GM18505 (cell line): Measurements from ENCODE around the gene UBAC2.

ENCODE experiments used
- ATAC-seq: cut with Tn5 transposase; IDR thresholded peaks from one replicate; pipeline ENCODE4 v1.9.1; 2021; ENCODE audit not compliant: unreplicated experiment
- POLR2A ChIP-seq: IDR thresholded peaks from 4 replicates; pipeline ENCODE4 v1.6.1; 2011; ENCODE audit warnings: borderline replicate concordance; ENCODE audit not compliant: insufficient read depth, insufficient read length; ENCODE audit errors: extremely low read depth

UBAC2 gene

GRCh38 chr13:99214232-99214631 lies 13.6 kb downstream of the UBAC2 start:
- ATAC-seq: peak; percentile 84

DNA sequence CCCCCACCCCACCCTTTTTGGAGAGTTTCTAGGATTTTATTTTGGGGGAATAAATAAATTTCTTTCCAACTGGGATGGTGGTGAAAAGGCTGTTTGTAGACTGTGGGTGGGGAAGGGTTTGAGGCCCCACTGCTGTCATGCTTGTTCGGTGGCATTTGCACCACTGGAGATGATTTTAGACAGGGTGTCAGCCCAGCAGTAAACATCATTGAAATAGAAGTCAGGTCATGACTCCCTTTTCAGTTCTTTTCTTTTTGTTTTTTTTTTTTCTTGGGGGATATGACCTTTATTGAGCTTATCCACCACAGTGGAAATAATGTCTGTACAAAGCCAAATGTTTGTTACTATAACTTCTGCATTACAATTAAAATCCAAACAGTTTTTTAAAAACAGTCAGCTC lies 14.1 kb downstream of the UBAC2 start:
- no peak for TF ChIP-seq POLR2A

More at GRCh38 chr13:99214232-99214631, 13.6 kb downstream of the UBAC2 start:
- TF ChIP-seq POLR2A: no peak

GRCh38 chr13:99215184-99215830 lies 14.7 kb downstream of the UBAC2 start:
- no peak for TF ChIP-seq POLR2A
- ATAC-seq: no peak

More for the DNA sequence above, 14.1 kb downstream of the UBAC2 start:
- no peak for ATAC-seq

DNA sequence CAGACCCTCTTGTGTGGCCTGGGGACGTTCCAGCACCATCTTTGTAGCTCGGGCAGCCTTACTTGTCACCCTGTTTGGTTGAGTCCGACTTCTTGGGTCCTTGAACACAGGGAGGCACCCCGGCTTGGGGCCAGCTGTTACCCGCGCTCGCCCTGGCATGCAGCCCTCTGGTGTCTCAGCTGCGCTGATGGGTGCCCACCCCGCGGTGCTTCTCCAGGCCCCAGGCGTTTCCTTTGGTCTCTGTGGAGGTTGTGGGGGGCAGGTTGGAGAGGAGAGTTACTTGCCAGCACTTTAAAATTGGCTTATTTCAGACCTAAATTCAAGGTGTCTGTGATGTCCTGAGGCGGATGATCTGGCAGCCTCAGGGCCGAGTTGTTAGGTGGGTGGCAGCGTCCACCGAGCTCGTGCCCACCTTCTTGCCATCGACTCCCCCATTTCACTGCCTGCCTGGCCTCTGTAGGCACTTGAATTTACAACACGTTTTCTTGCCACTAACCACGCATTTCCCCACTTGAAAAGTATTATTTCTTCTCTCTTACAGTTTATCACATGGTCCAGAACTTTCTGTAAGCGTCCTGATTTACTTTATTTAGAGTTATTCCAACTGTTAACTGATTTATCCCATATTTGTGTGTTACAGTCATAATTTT lies 16.9 kb downstream of the UBAC2 start:
- no peak for ATAC-seq

GRCh38 chr13:99218126-99218525 lies 17.5 kb downstream of the UBAC2 start:
- no peak for ATAC-seq
- TF ChIP-seq POLR2A: no peak

More for the DNA sequence above, 16.9 kb downstream of the UBAC2 start:
- no peak for TF ChIP-seq POLR2A

GRCh38 chr13:99218545-99218944 lies 17.9 kb downstream of the UBAC2 start:
- no peak for TF ChIP-seq POLR2A
- no peak for ATAC-seq

GRCh38 chr13:99218969-99219368 lies 18.3 kb downstream of the UBAC2 start:
- TF ChIP-seq POLR2A: no peak
- ATAC-seq: peak; percentile 51

- no peak for TF ChIP-seq POLR2A
- no peak for ATAC-seq
Measured at GRCh38 chr13:99220199-99220935, 19.7 kb downstream of the UBAC2 start.

DNA sequence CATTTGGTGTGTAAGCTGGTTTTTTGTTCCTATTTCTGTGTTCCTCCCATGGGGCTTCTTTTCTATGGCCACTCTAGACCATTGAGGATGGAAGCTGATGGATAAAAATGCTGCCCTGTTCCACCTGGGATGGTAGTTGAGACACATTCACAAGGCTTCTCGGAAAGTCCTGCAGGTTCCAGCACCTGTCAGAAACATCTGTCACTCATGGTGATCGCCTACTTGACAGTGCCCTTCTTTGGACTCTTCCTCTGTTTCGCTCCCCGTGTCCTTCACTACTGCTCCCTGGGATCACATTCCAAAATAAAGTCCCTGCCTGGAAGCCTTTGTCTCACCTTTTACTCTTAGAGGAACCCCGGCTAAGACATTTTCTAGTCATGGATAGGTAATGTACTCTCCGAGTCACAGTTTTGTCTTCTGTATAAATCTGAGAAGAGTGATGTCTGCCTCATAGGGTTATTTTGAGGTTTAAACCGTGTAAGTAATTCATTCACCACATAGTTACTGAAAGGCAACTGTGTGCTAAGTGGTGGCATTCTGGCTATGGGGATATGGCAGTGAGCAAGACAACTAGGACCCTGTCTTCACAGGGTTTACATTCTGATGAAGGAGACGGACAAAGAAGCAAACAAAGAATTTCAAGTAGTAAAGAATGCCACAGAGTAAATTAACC lies 21.0 kb downstream of the UBAC2 start:
- TF ChIP-seq POLR2A: no peak
- ATAC-seq: no peak

DNA sequence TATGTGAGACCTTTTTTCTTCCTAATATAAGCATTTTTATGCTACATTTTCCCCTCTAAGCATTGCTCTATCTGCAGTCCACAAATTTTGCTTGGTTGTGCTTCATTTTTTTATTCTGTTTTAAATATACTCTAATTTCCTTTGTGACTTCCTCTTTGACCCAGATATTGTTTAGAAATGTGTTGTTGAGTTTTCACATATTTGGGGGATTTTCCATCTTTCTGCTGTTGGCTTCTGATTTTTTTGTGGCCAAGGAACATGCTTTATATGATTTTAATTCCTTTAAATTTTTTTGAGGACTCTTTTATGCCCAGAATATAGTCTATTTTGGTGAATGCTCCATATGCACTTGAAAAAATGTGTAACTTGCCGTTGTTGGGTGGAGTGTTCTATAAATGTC lies 22.9 kb downstream of the UBAC2 start:
- no peak for ATAC-seq
- TF ChIP-seq POLR2A: no peak

- TF ChIP-seq POLR2A: no peak
- ATAC-seq: no peak
Measured at GRCh38 chr13:99224021-99224420, 23.4 kb downstream of the UBAC2 start.

GRCh38 chr13:99225078-99225477 lies 24.4 kb downstream of the UBAC2 start:
- no peak for ATAC-seq
- no peak for TF ChIP-seq POLR2A

DNA sequence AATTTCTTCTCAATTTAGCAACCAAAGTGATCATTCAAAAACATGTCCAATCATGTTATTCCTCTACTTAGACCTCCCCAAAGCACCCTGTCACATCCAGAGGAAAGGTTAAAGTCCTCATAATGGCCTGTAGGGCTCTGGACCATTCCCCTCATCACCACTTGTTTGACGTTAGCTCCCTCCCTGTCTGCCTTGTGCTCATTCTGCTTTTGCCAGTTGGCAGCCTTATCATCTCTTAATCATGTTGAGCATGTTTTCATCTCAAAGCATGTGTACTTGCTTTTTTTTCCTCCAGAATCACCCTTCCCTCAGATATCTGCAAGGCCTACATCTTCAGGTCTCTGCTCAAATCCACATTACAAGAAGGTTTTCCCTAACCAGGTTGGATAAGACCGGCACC lies 25.9 kb downstream of the UBAC2 start:
- ATAC-seq: no peak
- no peak for TF ChIP-seq POLR2A

DNA sequence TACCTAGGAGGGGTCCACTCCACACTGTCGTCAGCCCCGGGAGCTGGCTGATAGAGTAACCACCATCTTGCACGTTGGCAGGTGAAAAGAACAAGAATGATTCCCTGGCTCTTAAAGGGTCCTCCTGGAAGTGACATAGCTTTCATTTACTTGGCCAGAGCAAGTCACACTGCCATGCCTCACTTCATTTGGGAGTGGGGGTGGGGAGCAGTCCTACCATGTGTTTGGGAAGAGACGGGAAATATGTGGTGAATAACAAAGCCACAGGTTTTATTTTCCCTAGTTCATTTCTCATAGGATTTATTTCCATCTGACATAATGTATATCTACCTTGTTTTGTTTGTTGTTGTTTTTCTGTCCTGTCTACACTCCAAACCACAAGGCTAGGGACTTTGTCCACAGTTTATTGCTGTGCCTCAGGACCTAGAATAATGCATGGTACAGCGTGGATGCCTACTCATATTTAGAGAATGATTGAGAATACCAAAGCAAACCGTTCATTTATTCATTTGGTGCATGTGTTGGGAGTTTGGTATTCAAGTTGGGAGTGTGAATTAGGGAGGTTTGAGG lies 26.8 kb downstream of the UBAC2 start:
- ATAC-seq: no peak
- no peak for TF ChIP-seq POLR2A
